Esophagus muscularis mucosa (tissue), 4 donors: ENCODE data around the gene OXNAD1.

ENCODE experiments used
- CTCF ChIP-seq, 3 experiments: fragments of 200-600 bp in 2 of 3; fragments of 450-650 bp in 1 of 3; sonication (generic) in 2 of 3; IDR thresholded peaks; one replicate each; pipeline ENCODE4 v1.5.1; 2017 to 2019; ENCODE audit warnings: antibody characterized with exemption in 3 of 3, mild to moderate bottlenecking in 2 of 3, moderate library complexity in 1 of 3
- EP300 ChIP-seq: sonication (generic); formaldehyde crosslinking; IDR thresholded peaks from one replicate; pipeline ENCODE4 v1.6.1; 2017; ENCODE audit warnings: antibody characterized with exemption
- POLR2A ChIP-seq: fragments of 450-650 bp; IDR thresholded peaks from one replicate; pipeline ENCODE4 v1.6.1; 2017; ENCODE audit warnings: antibody characterized with exemption, moderate library complexity, mild to moderate bottlenecking, low read depth
- POLR2AphosphoS5 ChIP-seq, 2 donors: sonication (generic); formaldehyde crosslinking; IDR thresholded peaks; one replicate each; pipeline ENCODE4 v1.6.1; 2017; ENCODE audit warnings: antibody characterized with exemption in 2 of 2

DNA sequence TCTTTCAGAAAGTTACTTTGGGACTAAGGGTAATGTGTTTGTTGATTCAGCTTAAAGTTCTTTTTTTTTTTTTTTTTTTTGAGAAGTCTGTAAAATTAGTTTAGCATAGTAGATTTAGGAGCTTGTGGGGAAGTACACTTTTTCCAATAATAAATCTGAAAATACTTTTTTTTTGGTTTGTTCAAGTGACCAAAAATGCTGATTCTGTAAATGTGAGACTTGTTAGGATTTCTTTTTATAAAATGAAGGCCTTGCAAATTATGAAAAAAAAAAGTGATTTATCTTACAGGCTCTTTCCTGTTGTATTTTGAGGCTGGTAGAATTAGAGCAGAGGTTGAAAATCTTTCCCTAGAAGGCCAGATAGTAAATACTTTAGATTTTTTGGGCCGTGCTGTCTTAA is 7.6 kb downstream of the OXNAD1 start:
- TF ChIP-seq CTCF (IDR thresholded peaks at IDR 0.05), result no peak
- no peak for TF ChIP-seq EP300
- TF ChIP-seq POLR2AphosphoS5 (IDR thresholded peaks at IDR 0.05), result no peak
- no peak for TF ChIP-seq POLR2A
